H1 (cell line): Measurements from ENCODE around the gene PPP4R4. TPM values are rescaled to one million over a fixed set of nuclear protein-coding genes. Genes with fewer than 3 reads are reported as not detected.

Experiments used
- NRF1 ChIP-seq: IDR thresholded peaks from 2 replicates; pipeline ENCODE4 v1.6.1; 2011; ENCODE audit warnings: mild to moderate bottlenecking, low read depth, low read length, improper control_type of control experiment
- SIN3A ChIP-seq, 2 experiments: IDR thresholded peaks in 1 of 2; conservative IDR thresholded peaks in 1 of 2; 2 replicates each; pipeline ENCODE4 v1.6.1; 2011 to 2012; ENCODE audit warnings: low read length in 2 of 2, improper control_type of control experiment in 1 of 2, low read depth in 1 of 2, mild to moderate bottlenecking in 1 of 2
- TBP ChIP-seq: IDR thresholded peaks from 2 replicates; pipeline ENCODE4 v1.6.1; 2011; ENCODE audit warnings: low read depth, low read length, improper control_type of control experiment
- polyA plus RNA-seq, 7 experiments: library from polyadenylated mRNA; depleted of rRNA in 3 of 7; stranded (reverse) in 5 of 7; unstranded in 2 of 7; fragments of >200 nt in 5 of 7; fragments of 200-250 nt in 2 of 7; gene quantifications; 1 replicate in 5 of 7; 2 replicates in 1 of 7; 4 replicates in 1 of 7; pipeline versions ENCODE4 v1.2.1 to v1.2.3, GENCODE V29; 2011 to 2013; ENCODE audit warnings: missing spikeins in 2 of 7, mixed read lengths in 2 of 7
- total RNA-seq: library from RNA; stranded (reverse); fragmentation: NEBNext Ultra II Directional; extraction: Animal tissue kit (Norgen Biotek cat#: 25700); gene quantifications from 2 replicates; pipeline ENCODE4 v1.2.1, GENCODE V29; 2021

PPP4R4 gene
- total and polyA plus RNA-seq, 2 of the 8 experiments (the other 6 are each of a cell fraction or from before 2014, with no cell fraction given), result 3.3 to 9.6 TPM

DNA sequence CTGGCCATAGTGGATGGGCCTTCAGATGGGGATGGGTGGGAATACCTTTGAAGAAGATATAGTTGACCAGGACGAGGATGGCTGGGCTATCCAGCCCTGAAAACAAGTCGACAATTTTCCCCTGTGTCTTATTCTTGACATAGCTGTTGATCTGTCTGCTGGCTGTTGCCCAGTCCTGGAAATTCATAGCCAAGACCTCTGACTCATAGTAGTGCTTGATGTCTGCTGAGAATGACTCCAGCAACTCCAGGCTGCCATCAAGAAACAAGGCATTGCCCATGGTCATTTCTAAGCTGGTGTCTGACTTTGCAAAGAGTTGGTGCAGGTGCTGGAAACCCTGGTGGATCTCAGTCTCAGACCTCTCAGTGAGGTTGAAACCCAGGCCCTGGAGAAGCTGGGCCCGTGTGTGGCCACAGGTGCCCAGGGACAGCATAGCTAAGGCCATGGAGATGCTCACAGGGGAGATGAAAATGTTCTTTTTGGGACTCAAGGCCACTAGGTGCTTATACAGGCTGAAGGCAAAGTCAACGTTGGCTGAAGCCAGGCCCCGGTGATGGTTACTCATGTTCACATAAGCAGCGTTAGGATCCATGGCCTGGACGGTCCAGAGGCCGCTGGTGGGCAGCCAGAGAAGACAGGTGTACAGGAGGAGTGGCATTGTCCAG, 140.0 kb downstream of the PPP4R4 start (continued):
- no peak for TF ChIP-seq TBP
- TF ChIP-seq NRF1, result no peak
- TF ChIP-seq SIN3A (conservative IDR thresholded peaks at IDR 0.05 in 1 of 2, IDR thresholded peaks at IDR 0.05 in 1 of 2; ENCODE audit: low read depth in 1 of 2, low read length in 2 of 2), result no peak
